T-helper 22 cell (primary cell): ENCODE data around the gene DAW1.
"Not testable (repeated sequence)": the region's sequence is repeated elsewhere in the genome, so short reads cannot be mapped to it uniquely, and the experiment has no call there.

ENCODE experiments used
- DNase-seq: peaks from one replicate; pipeline ENCODE4 v3.0.0-alpha.2; 2020; ENCODE audit warnings: low read depth

DAW1 gene, protein sequence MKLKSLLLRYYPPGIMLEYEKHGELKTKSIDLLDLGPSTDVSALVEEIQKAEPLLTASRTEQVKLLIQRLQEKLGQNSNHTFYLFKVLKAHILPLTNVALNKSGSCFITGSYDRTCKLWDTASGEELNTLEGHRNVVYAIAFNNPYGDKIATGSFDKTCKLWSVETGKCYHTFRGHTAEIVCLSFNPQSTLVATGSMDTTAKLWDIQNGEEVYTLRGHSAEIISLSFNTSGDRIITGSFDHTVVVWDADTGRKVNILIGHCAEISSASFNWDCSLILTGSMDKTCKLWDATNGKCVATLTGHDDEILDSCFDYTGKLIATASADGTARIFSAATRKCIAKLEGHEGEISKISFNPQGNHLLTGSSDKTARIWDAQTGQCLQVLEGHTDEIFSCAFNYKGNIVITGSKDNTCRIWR

DNA sequence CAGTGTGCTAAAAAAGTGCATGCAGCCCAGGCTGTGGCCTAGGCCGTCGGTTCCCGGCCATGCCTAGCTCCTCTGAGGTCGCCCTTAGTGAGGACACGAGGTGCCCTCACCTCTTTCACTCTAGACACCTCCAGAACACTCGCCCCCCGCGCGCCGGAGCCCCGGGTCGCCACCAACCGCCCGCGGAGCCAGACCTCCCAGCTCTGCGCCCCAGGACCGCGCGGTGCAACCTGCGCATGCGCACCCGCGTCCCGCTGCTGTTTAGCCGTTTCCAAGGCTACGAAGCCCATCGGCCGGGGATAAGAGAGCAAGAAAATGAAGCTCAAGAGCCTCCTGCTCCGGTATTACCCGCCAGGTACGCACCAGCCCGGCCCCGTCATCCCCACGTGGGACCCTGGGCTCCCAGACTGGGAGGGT is at the start of gene DAW1:
TSS of gene DAW1 (plus strand) at position 257 of the 417 bp plus-strand sequence. CDS start at position 316, 59 bp downstream.
- peak; percentile 21 for DNase-seq

DNA sequence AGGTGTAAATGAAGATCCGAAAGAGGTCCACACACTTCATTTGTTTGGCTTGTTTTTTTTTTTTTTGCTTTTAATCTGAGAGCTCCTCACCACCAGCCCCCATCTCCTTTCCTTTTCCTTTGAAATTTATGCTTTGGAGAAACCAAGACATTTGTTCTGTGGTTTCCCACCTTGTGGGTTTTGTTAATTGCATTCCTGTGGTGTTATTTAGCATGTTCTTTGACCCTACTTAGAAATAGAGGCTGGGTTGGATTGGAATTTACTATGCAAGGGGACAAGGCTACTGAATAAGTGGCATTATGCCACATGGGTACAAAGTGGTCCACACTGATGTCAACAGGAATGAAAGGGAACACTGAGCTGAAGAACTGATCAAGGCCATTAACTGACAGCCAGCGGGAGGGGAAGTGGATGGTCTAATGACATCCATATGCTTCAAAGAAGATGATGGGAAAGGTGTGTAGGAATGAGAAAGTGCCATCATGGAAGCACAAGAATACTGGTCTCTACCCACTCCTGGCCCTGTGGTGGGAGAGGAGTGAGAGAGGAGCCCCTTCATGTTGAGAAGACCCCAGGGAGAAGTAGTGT is 48.9 kb upstream of the DAW1 start:
- no peak for DNase-seq

DNA sequence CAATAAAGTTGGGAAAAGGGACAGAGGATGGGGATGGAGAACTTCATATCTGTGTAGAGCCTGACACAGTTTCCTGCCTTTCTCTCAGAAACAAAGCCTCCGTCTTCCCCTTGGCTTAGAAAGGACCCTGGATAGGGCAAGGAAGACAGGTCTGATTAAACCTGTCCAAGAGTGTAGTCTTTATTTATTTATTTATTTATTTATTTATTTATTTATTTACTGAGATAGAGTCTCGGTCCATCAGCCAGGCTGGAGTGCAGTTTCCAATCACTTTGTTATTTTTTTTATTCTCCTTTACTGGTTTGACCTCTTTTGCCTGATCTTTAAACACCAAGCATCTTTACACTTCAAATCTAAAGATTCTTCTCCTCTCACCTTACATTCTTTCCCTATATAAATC is 47.5 kb upstream of the DAW1 start:
- no peak for DNase-seq

DNA sequence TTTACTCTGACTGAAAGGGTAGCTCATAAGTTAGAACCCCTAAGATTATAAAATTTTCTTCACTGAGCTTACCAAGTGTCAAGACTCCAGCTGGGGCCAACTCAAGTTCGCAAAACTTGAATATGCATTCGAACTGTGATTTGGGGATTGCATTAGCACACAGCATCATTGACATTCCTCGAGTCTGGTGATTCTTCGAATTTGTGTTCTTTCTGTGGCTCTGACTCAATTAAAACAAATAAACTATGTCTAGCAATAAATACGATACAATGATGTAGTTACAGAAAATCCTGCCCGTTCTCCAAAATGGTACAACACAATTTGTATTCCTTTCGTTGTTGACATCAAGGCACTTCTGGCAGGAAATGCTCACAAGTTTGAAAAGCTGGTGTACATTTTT is 46.7 kb upstream of the DAW1 start:
- DNase-seq = no peak

DNA sequence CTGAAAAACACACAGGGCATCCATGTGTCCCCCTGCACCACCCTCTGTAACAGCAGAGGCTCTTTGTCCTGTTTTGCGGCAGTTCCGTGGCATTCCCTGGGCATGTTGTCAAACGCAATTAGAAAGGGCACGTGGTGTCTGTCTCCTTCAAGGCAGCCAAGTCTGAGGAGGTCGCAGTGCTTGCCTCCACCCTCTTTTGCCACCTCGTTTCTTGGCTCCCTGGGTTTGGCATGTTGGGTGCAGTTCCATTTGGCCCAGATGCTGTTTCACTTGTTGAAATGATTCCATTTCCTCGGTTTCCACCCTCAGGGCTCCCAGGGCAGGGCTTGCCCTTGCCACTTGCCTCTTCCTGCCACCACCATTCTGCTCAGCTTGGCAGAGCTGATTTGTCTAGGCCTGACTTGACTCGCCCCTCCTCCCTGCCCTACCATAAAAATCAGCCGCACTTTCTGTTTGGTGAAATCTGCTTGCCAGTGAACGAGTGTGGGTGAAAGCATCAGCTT is 45.4 kb upstream of the DAW1 start:
- DNase-seq = no peak

DNA sequence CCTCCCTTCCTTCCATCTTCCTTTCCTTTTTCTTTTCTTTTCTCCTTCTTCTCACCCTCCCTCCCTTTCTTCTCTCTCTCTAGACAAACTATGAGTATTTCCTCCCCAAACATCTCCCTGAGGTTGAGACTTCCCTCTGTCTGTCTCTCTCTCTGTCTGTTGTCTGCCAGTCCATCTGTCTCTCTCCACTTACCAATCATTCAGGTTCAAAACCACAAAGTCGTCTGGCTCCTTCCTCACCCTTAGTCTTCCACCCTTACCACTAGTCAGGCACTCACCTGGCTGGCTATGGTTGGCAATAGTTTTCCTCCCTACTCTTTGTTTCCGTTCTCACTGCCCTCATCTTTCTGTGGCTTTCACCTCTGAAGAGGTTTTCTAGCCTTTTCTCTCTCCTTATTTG is 44.9 kb upstream of the DAW1 start:
- DNase-seq = no peak

DNA sequence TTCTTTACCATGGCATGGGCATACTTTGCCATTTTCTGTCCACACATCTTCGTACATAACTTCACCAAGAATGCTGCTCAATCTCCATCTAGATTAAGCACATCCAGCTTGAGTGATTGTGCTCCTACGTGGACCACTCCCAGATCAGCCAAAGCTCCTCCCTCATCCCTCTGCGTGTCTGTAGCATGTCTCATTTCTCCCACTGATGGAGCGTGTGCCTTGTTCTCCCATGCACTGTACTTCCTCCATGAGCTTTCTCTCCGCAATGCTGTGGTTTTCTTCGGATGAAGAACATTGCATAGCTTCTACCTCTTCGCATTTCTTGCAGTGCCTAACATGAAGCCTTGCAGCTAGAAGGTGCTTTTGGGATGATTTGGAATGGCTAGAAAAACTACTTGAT is 44.3 kb upstream of the DAW1 start:
- no peak for DNase-seq

DNA sequence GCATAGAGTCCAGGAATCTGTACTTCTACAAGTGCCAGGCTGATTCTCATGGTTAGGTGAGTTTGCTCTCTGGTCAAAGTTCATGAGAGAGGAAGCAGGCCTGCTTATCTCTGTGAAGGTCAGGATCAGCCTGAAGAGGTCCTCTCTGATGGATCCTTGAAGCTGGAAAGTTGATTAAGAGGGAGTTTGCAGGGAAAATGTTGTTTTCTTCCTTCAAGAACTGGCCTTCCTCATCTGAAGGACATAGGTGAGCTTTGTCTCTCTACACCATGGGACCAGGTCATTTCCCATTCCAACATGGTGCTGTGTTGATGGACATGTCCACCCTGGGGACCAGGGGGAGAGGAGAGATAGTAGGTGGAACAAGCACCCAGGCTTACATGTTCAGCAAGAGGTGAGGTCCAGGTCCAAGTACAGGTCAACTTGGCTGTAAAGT is 42.9 kb upstream of the DAW1 start:
- no peak for DNase-seq

DNA sequence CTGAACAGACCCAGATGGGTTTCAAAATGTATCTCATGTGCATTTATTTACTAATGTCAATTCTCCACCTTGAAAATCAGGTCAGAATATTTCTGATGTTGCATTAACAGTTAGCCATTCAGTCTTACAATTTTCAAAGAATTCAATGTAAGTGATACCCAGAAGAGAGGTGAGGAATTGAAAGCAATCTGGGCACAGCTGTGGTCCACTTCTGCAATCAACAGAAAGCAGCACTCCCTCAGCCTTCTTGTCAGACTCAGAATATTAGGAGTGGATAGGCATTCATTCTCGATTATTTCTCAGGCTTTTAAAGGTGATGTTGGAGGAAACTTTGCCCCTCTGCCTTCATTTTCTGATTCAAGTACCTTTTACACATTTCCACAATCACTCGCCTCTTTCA is 42.1 kb upstream of the DAW1 start:
- DNase-seq = no peak

DNA sequence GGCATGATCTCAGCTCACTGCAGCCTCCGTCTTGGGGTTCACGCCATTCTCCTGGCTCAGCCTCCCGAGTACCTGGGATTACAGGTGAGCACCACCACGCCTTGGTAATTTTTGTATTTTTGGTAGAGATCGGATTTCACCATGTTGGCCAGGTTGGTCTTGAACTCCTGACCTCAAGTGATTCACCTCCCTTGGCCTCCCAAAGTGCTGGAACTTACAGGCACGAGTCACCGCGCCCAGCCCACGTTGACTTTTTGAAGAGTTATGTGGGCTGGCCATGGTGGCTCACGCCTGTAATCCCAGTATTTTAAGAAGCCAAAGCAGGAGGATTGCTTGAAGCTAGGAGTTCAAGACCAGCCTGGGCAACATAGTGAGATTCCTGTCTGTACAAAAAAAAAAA is 37.0 kb upstream of the DAW1 start:
- no peak for DNase-seq

DNA sequence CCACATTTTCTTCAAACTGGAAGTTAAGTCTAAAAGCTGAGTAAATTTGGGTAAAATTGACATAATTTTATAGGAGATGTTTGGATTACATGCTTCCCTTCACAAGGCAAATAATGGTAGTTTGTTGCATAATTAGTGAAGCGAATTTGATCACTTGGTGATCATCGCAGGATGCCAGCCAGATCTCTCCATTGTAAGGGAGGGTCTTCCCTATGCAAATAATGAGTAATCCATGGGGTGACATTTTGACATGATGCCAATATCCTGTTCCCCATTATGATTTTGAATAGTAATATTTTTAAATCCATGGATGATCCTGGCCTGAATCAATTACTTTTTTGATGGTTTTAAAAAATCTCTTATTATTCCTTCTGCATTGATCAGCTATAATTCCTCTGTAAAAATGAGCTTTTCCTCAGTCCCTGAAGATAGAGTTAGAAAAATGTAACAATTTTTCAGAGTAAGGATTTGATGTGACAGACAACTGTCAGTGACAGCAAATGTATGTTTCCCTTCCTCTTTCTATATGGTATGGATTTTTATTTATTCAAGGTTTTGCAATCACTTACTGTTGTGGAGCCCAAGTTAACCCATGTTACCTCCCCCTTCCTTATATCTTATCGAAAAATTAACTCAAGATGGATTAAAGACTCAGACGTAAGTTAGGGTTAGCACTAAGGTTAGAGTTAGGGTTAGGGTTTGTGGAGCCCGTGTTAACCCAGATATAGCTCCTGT is 36.3 kb upstream of the DAW1 start:
- DNase-seq = no peak

DNA sequence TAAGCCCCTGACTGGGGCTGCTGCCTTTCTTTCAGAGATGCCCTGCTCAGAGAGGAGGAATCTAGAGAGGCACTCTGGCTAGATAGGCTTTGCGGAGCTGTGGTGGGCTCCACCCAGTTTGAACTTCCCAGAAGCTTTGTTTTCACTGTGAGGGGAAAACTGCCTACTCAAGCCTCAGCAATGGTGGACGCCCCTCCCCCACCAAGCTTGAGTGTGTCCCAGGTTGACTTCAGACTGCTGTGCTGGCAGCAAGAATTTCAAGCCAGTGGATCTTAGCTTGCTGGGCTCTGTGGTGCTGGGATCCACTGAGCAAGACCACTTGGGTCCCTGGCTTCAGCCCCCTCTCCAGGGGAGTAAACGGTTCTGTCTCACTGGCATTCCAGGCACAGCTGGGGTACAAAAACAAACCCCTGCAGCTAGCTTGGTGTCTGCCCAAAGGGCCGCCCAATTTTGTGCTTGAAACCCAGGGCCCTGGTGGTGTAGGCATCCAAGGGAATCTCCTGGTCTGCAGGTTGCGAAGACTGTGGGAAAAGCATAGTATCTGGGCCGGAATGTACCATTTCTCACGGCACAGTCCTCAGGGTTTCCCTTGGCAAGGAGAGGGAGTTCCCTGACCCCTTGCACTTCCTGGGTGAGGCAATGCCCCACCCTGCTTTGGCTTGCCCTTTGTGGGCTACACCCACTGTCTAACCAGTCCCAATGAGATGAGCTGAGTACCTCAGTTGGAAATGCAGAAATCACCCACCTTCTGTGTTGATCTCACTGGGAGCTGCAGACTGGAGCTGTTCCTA is 31.9 kb upstream of the DAW1 start:
- DNase-seq = not testable (repeated sequence)

DNA sequence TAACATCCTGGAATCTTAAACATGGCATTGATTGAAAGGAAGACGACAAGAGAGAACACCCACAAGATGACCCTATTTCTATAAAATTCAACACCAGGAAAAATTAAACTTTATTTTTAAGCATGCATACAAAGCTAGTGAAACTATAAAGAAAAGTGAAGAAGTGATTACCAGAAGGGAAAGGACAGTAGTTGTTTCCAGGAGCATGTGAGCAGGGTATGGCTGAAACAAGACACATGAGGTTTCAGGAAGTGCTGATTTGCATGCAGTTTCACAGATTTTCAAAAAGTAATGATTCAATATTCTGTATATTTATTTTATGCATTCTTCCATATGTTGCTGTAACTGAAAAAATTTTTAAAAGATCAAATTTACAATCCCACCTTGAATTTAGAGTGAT is 24.6 kb upstream of the DAW1 start:
- DNase-seq = no peak

DNA sequence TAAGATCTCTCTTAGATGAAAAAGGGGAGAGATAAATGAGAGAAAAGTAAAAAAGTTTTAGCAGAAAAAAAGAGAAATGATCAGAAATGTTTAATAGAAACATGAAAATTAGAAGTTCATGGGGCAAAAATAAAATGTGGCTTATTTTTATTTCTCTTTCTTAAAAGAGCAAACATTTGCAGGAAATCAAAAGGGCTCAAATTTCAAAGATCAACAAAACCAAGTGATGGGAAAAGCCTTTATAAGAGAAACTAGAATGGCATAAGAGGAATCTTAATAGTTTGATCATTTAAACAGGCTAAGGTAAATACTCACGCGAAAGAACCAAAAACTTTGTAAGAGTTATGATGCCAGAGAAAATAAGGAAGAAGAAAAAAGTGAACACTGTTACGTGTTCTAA is 23.3 kb upstream of the DAW1 start:
- no peak for DNase-seq

DNA sequence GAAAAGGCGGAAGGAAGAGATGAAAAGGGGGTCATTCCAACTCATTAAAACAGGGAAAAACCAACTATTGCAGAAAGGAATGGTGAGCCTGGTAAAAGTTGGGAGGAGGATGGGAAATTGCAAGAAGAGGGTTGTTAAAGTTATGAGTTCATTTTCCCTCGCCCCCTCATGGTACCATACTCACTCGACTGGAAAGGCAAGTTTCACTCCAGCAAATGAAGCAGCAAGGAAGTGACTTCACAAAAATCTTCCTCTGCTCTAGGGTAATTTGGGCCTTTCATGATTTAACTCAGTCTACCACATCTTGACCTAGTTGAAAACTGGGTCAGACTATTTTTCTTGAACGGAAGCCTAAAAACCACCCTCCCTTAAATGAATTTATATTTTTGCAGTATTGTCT is 22.8 kb upstream of the DAW1 start:
- DNase-seq = no peak

DNA sequence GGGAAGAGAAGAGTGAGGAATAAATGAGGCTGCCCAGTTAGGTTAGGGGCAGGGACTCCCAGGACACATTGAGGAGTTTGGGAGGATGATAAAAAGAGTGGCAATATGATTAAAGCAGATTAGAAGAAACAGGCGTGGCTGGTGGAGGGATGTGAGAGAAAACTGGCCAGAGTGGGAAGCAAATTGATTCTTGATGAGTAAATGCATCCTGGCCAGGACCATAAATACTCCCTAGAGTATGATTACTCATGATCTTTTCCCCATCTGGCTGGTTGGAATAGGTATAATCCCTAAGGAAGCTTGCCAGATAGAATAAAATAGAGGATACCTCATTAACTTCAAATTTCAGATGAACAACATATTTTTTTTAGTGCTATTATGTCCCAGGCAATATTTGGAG is 21.5 kb upstream of the DAW1 start:
- DNase-seq = no peak

DNA sequence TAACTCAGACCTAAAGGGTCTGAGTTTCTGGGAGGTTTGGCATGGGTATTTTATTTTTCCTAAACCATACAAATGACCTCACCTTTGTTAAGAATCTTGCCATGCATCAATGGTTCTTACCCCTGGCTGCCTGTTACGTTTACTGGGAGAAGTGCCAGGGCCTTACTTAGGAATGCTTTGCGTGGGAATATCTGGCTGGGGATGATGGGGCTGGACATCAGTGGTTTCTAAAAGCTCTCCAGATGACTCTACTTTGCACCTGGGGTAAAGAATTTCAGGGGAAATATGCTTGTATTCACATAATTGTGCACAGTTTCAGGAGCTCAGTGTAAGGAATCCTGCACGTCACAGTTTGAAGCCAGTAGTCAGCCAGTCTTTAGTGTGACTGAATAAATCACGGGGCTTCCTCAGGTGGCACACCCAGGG is 18.2 kb upstream of the DAW1 start:
- DNase-seq = no peak

DNA sequence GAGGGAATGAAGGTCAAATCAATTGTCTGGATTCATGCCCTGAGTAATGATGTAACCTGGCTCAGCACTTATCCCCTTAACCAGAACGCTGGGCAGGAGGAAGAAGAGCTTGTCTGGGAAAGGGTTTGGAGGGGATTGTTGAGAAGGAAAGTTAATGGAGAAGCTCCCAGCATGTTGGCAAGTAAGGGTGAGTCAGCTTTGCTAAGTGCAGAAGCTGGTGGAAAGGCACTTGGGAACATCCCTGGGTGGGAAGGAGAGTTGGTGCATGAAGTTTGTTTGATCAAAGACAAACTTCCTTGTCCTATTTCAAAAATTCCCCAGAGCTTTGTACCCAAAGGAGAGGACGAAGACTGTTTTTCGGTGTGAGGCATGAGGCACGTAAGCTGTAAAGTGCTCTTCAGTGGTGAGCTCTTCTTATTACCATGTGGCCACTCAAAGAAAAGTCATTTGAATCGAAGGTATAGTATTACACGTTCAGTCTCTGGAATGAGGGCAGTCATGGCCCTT is 17.6 kb upstream of the DAW1 start:
- no peak for DNase-seq

DNA sequence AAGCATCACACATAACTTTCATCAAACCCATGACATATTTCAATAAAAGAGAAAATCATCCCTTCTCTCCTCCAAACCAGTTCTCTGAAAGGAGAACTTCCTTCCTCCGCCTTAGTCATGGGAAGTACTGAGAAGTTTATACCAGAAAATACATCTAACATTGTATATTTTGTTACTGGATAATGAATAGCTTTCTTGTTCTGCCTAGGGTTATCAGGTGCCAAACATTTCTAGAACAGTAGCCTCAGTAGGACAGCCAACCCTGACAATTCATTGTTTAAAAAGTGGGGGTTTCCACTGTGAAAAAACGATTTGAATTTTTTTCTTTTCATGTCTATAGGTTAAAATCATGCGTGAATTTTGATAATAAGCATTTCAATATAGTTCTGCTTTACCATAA is 16.0 kb upstream of the DAW1 start:
- DNase-seq = no peak

DNA sequence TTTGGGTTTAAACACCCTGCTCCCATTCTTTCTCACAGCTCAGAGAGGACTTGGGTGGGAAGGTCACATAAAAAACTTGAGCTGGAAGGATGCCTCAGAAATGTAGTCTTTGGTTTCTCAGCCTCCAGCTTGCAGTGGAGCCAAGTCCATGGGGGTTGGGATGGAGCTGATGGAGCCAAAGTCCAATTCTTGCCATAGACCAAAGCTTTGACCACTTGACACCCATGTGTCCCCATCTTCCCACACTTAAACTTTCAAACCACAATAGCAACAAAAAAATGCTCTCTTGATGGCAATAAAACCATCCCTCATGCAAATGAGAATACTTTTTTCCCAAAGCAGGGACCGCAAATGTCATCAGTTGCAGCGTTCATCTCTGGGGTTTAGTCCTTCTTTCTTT is 14.7 kb upstream of the DAW1 start:
- DNase-seq = no peak

DNA sequence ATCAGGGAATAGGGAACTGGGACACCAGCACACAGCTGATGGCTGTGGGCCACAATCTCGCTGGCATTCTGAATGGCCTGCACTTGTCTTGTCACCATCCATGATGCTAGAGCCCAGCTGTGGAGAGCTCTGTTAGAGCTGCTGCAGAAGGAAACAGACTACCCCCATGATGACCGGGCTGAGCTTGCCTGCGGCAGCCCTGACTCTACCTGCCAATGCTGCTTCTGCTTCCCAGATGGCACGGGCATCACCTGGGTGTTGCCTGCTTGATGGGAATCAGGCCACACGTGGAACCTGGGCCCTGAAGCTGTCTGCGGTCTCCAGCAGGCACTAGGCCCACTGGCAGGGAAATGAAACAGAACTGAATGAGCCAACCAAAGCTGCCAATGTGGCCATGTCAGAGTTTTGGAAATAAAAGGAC is 11.2 kb upstream of the DAW1 start:
- no peak for DNase-seq

DNA sequence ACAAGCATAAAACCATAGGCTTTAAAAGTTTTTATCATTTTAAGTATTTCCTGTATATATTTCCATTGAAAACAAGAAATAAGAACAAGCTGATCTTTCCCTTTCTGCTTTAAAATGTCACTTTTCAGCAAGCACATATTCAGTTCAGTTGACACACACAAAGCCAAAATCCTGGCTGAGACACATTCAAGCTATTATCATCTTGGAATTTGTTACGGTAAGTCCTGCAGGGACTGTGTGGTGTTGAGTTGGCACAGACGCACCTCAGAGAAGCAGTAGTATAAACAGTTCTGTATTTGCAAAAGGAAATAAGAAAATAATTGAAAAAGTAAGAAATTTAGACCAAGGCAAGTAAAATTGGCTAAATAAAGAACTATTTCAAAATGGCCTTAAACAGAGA is 10.4 kb upstream of the DAW1 start:
- no peak for DNase-seq
